NB4 (cell line): ENCODE results near the gene SH3BP4.

ENCODE experiments used
- DNase-seq: peaks from one replicate; pipeline ENCODE4 v3.0.0; 2010; ENCODE audit warnings: low read depth
- H3K4me3 ChIP-seq: one replicate; pipeline ENCODE4 v1.5.1; 2011; ENCODE audit warnings: mild to moderate bottlenecking, low read depth, low read length, moderate library complexity
- CTCF ChIP-seq: IDR thresholded peaks from one replicate; pipeline ENCODE4 v1.5.1; 2012; ENCODE audit warnings: low read depth, low read length
- MAX ChIP-seq: IDR thresholded peaks from 2 replicates; pipeline ENCODE4 v1.6.1; 2011; ENCODE audit warnings: low read depth, low read length
- MYC ChIP-seq: IDR thresholded peaks from 2 replicates; pipeline ENCODE4 v1.6.1; 2011; ENCODE audit warnings: low read depth, low read length
- POLR2A ChIP-seq: IDR thresholded peaks from 2 replicates; pipeline ENCODE4 v1.6.1; 2011; ENCODE audit warnings: mild to moderate bottlenecking; ENCODE audit not compliant: insufficient read length; ENCODE audit errors: extremely low read depth

Gene SH3BP4

GRCh38 chr2:235080101-235080500 lies 128.3 kb downstream of the SH3BP4 start:
- no peak overlapping the region for H3K4me3 ChIP-seq
- TF ChIP-seq CTCF (no peak), MAX (no peak), MYC (no peak), POLR2A (no peak)
- DNase-seq, result no peak

GRCh38 chr2:235082578-235083338 lies 130.9 kb downstream of the SH3BP4 start:
- no peak for DNase-seq
- no peak for TF ChIP-seq MYC
- no peak overlapping the region for H3K4me3 ChIP-seq

GRCh38 chr2:235083822-235084221 lies 132.0 kb downstream of the SH3BP4 start:
- TF ChIP-seq MYC (no peak), CTCF (no peak), MAX (no peak), POLR2A (no peak)
- DNase-seq, result no peak
- H3K4me3 ChIP-seq, result no peak overlapping the region

- no peak overlapping the region for H3K4me3 ChIP-seq
- DNase-seq, result no peak
- TF ChIP-seq CTCF (no peak), MAX (no peak), MYC (no peak), POLR2A (no peak)
These were observed 132.6 kb downstream of the SH3BP4 start for GRCh38 chr2:235084424-235084823.

- H3K4me3 ChIP-seq, result no peak overlapping the region
- no peak for TF ChIP-seq MYC
- no peak for TF ChIP-seq CTCF
- no peak for TF ChIP-seq MAX
- no peak for TF ChIP-seq POLR2A
- no peak for DNase-seq
These were observed 133.7 kb downstream of the SH3BP4 start for GRCh38 chr2:235085476-235085875.

GRCh38 chr2:235086481-235087184 lies 134.8 kb downstream of the SH3BP4 start:
- H3K4me3 ChIP-seq, result no peak overlapping the region
- TF ChIP-seq CTCF (no peak), MYC (no peak), POLR2A (no peak), MAX (no peak)
- no peak for DNase-seq
